BJ (cell line): ENCODE data around the gene RBMS1. TPM values are rescaled to one million over a fixed set of nuclear protein-coding genes. Genes with fewer than 3 reads are reported as not detected.
A peak's percentile ranks its signal among the peaks of the same experiment; 100 is the strongest.

ENCODE experiments used
- CTCF ChIA-PET: fragments of 350-600 bp; formaldehyde crosslinking; extraction: SDS; loops from one replicate; lab custom pipeline; 2021; ENCODE audit warnings: antibody characterized with exemption, inconsistent platforms; lab: Yijun Ruan, JAX
- POLR2A ChIA-PET: fragments of 300-600 bp; sonication (Branson Sonifier 250); formaldehyde crosslinking; extraction: SDS; loops from one replicate; lab custom pipeline; 2021; ENCODE audit warnings: antibody characterized with exemption; lab: Charles Lee
- DNase-seq: peaks from one replicate; pipeline ENCODE4 v3.0.0-alpha.2; 2011; ENCODE audit warnings: low read depth
- H3K27me3 ChIP-seq: 2 replicates; pipeline ENCODE4 v1.6.0; 2011; ENCODE audit warnings: low read length; ENCODE audit not compliant: control insufficient read depth, insufficient read depth
- H3K36me3 ChIP-seq: 2 replicates; pipeline ENCODE4 v1.5.1; 2011; ENCODE audit warnings: low read length; ENCODE audit not compliant: control insufficient read depth, insufficient read depth
- H3K4me3 ChIP-seq: 2 replicates; pipeline ENCODE4 v1.5.1; 2011; ENCODE audit warnings: low read depth, mild to moderate bottlenecking, control low read depth, low read length
- polyA minus RNA-seq: library from RNA; depleted of rRNA, polyadenylated mRNA; stranded (reverse); fragments of >200 nt; gene quantifications from 2 replicates; pipeline ENCODE4 v1.2.3, GENCODE V29; 2011; rRNA and poly(A)+ RNA removed
- polyA plus RNA-seq: library from polyadenylated mRNA; depleted of rRNA; stranded (reverse); fragments of >200 nt; gene quantifications from 2 replicates; pipeline ENCODE4 v1.2.3, GENCODE V29; 2011; rRNA removed
- TF ChIP-seq, protein P1 (sequence below): IDR thresholded peaks from 2 replicates; pipeline ENCODE4 v1.5.1; 2011; ENCODE audit warnings: low read depth, mild to moderate bottlenecking, control low read depth, inconsistent platforms, low read length, moderate library complexity; ENCODE audit not compliant: insufficient read depth

Gene RBMS1
- polyA plus RNA-seq, result 80.1 and 95.9 TPM in 2 replicates
- polyA minus RNA-seq, result 76.5 and 99.5 TPM in 2 replicates

- no peaks in the 10 kb centered on the region for H3K27me3 ChIP-seq
- no peak for DNase-seq
- H3K4me3 ChIP-seq, result peak within 1 kb of the TSS; percentile 87
- TF ChIP-seq, protein P1, sequence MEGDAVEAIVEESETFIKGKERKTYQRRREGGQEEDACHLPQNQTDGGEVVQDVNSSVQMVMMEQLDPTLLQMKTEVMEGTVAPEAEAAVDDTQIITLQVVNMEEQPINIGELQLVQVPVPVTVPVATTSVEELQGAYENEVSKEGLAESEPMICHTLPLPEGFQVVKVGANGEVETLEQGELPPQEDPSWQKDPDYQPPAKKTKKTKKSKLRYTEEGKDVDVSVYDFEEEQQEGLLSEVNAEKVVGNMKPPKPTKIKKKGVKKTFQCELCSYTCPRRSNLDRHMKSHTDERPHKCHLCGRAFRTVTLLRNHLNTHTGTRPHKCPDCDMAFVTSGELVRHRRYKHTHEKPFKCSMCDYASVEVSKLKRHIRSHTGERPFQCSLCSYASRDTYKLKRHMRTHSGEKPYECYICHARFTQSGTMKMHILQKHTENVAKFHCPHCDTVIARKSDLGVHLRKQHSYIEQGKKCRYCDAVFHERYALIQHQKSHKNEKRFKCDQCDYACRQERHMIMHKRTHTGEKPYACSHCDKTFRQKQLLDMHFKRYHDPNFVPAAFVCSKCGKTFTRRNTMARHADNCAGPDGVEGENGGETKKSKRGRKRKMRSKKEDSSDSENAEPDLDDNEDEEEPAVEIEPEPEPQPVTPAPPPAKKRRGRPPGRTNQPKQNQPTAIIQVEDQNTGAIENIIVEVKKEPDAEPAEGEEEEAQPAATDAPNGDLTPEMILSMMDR, result no peak
- H3K36me3 ChIP-seq, result no peaks in the 10 kb centered on the region
- CTCF ChIA-PET, result interaction anchor here (0.7 kb wide), 1 partner anchor 91 kb away, joined by 3 read pairs; no protein-coding TSS in a partner anchor
- POLR2A ChIA-PET, result interaction anchor here (0.6 kb wide), 1 partner anchor 42 kb away, joined by 3 read pairs; no protein-coding TSS in a partner anchor
Observed at GRCh38 chr2:160493227-160494028, at the start of gene RBMS1. RBMS1 (minus strand) TSS chr2:160493807; CDS start chr2:160493363, 444 bp downstream.

GRCh38 chr2:160541745-160542144, 48.1 kb upstream of the RBMS1 start:
- CTCF ChIA-PET, result interaction anchor here (0.6 to 1.0 kb wide), 3 partner anchors 14 to 423 kb away, joined by 3 to 4 read pairs (median 3); no protein-coding TSS in a partner anchor
- TF ChIP-seq, protein P1, result no peak
- no peaks in the 10 kb centered on the region for H3K36me3 ChIP-seq

DNA sequence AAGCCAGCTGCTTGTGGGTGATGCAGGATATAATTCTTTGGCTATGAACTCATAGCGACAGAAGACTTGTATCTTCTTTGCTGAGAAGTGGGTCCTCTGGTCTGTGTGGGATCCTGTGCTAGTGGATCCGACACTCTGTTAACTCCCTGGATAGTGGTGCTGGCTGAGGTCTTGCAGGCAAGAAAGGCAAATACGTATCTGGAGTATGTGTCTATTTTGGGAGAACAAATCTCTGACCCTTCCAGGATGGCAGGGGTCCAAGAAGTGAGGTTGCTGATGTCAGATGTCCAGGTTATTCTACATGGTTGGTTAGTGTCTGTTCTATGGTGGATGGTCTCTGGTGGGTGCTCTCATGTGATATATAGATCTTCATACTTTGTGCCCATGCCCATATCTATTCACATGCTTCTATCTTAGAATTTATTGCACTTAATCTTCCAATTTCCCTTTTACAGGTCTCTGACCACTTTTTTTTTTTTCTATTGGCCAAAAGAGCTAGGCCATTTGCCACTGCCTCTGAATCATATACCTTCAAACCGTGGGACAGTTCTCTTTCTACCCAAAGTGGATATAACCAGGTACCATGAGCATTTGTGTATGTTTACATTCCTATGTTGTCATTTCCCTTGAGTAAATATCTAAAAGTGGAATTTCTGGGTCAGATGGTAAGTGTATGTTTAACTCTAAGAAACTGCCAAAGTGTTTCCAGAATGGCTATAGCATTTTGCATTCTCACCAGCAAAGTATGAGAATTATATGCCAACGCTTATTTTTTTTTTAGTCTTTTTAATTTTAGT, 45.1 kb upstream of the RBMS1 start:
- H3K4me3 ChIP-seq, result no peak overlapping the region
- ChIA-PET POLR2A (no interaction called here), CTCF (no interaction called here)
- TF ChIP-seq, protein P1, result no peak
- no peak for DNase-seq
- H3K27me3 ChIP-seq, result no peaks in the 10 kb centered on the region
- H3K36me3 ChIP-seq, result no peaks in the 10 kb centered on the region

More at GRCh38 chr2:160541745-160542144, 48.1 kb upstream of the RBMS1 start:
- DNase-seq, result no peak
- no peak overlapping the region for H3K4me3 ChIP-seq
- H3K27me3 ChIP-seq, result no peaks in the 10 kb centered on the region
- POLR2A ChIA-PET, result no interaction called here

DNA sequence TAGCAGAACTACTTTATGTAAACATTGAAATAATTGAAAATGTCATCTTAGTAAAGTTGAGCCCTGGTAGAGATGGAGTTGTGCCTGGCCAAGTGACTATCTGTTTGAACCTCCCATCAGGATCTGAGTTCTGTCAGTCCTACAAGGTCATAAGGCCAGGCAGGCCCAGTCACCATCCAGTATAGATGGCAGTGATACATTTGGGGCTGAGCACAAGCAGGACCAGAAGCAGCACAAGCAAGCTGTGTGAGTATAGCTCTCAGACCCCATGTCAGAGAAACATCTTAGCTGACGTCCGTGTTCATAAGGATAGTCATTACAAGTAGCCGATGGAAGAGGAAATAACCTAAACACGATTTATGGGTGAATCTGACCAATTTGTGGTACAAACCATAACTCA, 44.5 kb upstream of the RBMS1 start:
- no peak for DNase-seq

More for the DNA sequence above, 44.5 kb upstream of the RBMS1 start:
- TF ChIP-seq, protein P1, result no peak
- H3K36me3 ChIP-seq, result no peaks in the 10 kb centered on the region
- POLR2A ChIA-PET, result no interaction called here
- H3K4me3 ChIP-seq, result no peak overlapping the region
- no peaks in the 10 kb centered on the region for H3K27me3 ChIP-seq
- CTCF ChIA-PET, result no interaction called here
